SH-SY5Y (cell line): ENCODE results near the gene ARHGEF4.

Source experiments
- GATA2 ChIP-seq: IDR thresholded peaks from 2 replicates; pipeline ENCODE4 v1.6.1; 2011; ENCODE audit warnings: mild to moderate bottlenecking, low read depth, low read length
- GATA3 ChIP-seq: IDR thresholded peaks from 2 replicates; pipeline ENCODE4 v1.6.1; 2011; ENCODE audit warnings: low read depth, mild to moderate bottlenecking, low read length, moderate library complexity

- TF ChIP-seq GATA2 (no peak), GATA3 (no peak)
Measured at GRCh38 chr2:130787841-130788240, 48.9 kb upstream of the ARHGEF4 start.
